Measurements from ENCODE around the gene SLC25A21. TPM values are rescaled to one million over a fixed set of nuclear protein-coding genes. Genes with fewer than 3 reads are reported as not detected.

SLC25A21 gene
- polyA plus RNA-seq, 4 donors: 2.2 to 4.1 (median 2.4) TPM

GRCh38 chr14:37145395-37145794 is 27.0 kb downstream of the SLC25A21 start:
- DNase-seq (ENCODE audit: low read depth in 4 of 4, low spot score in 3 of 4): no peak

GRCh38 chr14:37144729-37145363 is 27.6 kb downstream of the SLC25A21 start:
- DNase-seq (ENCODE audit: low read depth in 4 of 4, low spot score in 3 of 4): no peak

- DNase-seq (ENCODE audit: low read depth in 4 of 4, low spot score in 3 of 4): no peak
Measured at GRCh38 chr14:37143475-37143874, 28.9 kb downstream of the SLC25A21 start.

DNA sequence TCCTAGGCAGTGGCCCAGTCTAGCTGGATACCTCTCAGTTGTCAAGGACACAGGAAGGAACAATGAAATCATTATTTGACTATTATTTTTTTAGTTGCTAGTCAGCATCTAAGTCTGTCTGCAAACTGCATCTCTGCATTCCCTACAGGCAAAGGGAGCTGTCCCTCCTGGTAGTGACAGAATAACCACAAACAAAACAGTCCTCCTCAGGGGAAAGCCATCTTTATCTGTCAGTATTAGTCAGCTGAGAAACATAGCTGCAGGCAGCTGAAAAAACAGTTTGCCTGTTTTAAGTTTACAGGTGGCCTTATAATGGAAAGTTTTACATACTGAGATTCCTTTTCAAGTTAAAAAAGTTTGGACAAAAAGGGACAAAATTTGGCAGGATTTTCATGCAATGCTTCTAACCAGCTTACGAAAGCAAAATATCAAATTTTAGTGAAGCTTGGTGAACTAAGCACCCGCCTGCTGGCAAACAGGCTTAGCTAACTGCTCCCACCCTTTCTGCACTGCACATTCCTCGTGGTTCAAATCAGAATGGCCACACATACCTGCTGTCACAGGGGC is 29.5 kb downstream of the SLC25A21 start:
- DNase-seq (ENCODE audit: low read depth in 4 of 4, low spot score in 3 of 4): no peak

DNA sequence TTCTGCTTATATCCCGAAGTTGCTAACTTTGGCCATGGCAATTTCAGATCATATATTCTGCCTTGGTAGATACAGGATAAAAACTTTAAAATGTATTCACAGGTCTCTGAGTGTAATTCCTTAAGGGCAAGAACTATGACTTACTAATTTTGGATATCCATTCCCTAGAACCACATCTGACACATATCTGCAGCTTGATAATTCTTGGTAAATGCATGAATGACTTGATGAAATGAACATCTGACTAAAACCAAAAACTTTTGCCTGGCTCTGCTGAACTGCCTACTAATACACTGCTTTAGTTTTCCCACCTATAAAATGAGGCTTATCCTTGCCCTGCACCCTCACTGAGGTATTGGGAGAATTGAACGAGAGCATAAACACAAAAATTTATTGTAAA is 32.2 kb downstream of the SLC25A21 start:
- no peak for DNase-seq (ENCODE audit: low read depth in 4 of 4, low spot score in 3 of 4)

- no peak for DNase-seq (ENCODE audit: low read depth in 4 of 4, low spot score in 3 of 4)
Measured at GRCh38 chr14:37139710-37140109, 32.7 kb downstream of the SLC25A21 start.

GRCh38 chr14:37138898-37139297 is 33.5 kb downstream of the SLC25A21 start:
- DNase-seq (ENCODE audit: low read depth in 4 of 4, low spot score in 3 of 4): no peak

GRCh38 chr14:37133284-37133913 is 39.0 kb downstream of the SLC25A21 start:
- DNase-seq (ENCODE audit: low read depth in 4 of 4, low spot score in 3 of 4): no peak

GRCh38 chr14:37131205-37131604 is 41.2 kb downstream of the SLC25A21 start:
- no peak for DNase-seq (ENCODE audit: low read depth in 4 of 4, low spot score in 3 of 4)

- DNase-seq (ENCODE audit: low read depth in 4 of 4, low spot score in 3 of 4): no peak
Measured at GRCh38 chr14:37129047-37129446, 43.4 kb downstream of the SLC25A21 start.

- DNase-seq (ENCODE audit: low read depth in 4 of 4, low spot score in 3 of 4): no peak
Measured at GRCh38 chr14:37124614-37125013, 47.8 kb downstream of the SLC25A21 start.

GRCh38 chr14:37122919-37123639 is 49.3 kb downstream of the SLC25A21 start:
- no peak for DNase-seq (ENCODE audit: low read depth in 4 of 4, low spot score in 3 of 4)

- no peak for DNase-seq (ENCODE audit: low read depth in 4 of 4, low spot score in 3 of 4)
Measured at GRCh38 chr14:37122288-37122687, 50.1 kb downstream of the SLC25A21 start.

DNA sequence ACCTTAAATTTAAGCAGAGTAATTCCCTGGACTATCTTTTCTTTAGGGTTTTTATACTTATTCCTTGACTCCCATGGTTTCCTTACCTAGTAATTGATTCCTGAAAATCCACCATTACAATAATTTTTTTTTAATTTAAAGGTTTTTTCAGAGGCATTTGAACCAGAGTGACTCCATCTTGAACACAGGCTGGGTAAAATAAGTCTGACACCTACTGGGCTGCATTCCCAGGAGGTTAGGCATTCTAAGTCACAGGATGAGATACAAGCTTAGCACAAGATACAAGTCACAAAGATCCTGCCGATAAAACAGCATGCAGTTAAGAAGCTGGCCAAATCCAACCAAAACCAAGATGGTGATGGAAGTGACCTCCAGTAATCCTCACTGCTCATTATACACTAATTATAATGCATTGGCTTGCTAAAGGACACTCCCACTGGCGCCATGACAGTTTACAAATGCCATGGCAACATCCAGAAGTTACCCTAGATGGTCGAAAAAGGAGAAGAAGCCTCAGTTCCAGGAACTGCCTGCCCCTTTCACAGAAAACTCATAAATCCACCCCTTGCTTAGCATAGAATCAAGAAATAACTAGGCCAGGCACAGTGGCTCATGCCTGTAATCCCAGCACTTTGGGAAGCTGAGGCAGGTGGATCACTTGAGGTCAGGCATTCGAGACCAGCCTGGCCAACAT is 53.6 kb downstream of the SLC25A21 start:
- no peak for DNase-seq (ENCODE audit: low read depth in 4 of 4, low spot score in 3 of 4)

- no peak for DNase-seq (ENCODE audit: low read depth in 4 of 4, low spot score in 3 of 4)
Measured at GRCh38 chr14:37116933-37117849, 55.2 kb downstream of the SLC25A21 start.

DNA sequence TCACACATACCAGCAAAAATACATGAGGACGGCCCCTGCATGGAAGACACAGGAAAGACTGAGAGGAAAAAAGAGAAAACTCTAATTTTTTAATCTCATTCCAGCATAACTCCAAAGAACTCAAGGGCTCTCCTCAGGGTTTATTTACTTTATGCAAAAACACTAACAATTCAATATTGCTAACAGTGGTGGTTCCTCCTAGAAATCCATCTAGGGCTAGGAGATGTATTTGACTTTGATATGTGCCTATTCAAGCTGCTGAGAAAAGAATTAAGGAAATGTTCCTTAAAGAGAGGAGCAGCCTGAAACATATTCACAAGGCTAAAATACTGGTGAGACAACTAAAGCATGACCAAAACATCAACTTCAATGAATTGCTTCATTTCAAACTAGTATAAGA is 57.0 kb downstream of the SLC25A21 start:
- DNase-seq (ENCODE audit: low read depth in 4 of 4, low spot score in 3 of 4): no peak

- DNase-seq (ENCODE audit: low read depth in 4 of 4, low spot score in 3 of 4): no peak
Measured at GRCh38 chr14:37114559-37114958, 57.8 kb downstream of the SLC25A21 start.

DNA sequence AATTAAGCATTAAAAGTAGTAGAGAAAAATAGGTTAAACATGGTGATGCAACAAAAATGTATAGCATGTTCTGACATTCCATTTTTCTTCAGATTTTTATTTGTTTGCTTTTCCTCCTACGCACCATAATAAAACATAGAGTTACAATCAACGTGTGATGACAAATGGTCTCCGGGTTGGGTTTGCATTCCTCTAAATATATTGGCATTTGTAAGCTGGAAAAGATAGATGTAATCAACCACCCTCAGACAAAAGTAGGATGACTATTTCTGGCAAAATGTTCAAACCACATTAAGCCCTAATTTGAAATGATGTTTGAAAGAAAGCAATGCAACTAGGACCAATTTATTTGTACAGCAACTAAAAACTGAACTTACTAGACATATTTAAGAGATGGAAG is 58.4 kb downstream of the SLC25A21 start:
- DNase-seq (ENCODE audit: low read depth in 4 of 4, low spot score in 3 of 4): no peak

DNA sequence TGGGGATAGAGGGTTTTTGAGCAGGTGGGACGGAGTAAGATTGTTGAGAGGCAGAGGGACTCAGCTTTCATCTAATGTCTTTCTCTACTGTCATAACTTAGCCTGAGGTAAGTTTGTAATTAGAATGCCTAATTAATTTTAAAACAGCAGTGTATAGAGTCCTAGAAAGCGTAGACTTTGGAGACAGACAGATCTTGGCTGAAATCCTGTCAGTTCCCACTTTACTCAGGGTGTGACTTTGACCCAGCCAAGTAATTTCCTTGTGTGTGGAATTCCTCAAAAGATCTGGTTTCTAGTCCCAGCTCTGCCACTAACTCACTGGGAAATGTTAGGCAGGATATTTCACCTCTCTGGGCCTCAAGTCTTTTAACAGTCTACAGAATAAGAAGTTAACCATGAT is 74.3 kb downstream of the SLC25A21 start:
- no peak for DNase-seq (ENCODE audit: low read depth in 4 of 4, low spot score in 3 of 4)

DNA sequence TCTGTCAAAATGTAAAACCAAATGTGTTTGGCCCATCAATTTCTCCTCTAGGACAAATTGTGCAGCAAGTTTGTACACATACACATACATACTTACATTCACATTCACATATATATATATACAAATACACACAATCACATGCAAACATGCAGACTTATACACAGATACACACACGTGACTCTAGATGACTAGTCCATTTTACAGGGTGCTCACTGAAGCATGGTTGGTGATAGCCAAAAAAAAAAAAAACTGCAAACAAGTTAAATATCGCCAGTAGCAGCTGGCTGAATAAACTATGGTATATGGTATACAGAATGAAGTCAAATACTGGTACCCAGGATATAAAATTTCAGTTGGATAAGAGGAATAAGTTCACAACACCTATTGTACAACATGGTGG is 77.9 kb downstream of the SLC25A21 start:
- no peak for DNase-seq (ENCODE audit: low read depth in 4 of 4, low spot score in 3 of 4)

All from left renal pelvis (tissue), 4 donors.